Measurements from ENCODE around the gene ARL16.

ARL16 gene

DNA sequence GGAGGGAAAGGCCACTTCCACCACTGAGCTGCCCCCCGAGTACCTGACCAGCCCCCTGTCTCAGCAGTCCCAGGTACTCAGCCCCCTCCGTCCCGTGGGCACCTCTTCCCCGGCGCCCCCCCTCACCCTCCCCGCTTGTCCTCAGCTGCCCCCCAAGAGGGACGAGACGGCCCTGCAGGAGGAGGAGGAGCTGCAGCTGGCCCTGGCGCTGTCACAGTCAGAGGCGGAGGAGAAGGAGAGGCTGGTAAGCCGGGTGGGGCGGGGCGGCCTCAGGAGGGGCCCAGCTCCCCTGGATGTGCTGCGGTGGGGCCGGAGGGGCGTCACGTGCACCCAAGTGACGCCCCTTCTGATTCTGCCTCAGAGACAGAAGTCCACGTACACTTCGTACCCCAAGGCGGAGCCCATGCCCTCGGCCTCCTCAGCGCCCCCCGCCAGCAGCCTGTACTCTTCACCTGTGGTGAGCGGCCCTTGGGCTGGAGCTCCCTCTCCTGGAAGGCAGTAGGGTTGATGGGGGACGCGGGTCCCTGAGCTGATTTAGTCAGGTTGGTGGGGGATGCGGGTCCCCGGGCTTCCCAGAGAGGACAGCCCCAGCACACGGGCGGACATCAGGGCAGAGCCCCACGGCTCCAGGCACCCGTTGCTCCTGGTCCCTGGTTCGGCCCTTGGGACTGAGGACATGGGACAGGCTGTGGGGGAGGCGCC is 10.1 kb upstream of the ARL16 start:
- WGBS (ENCODE audit: insufficient coverage, insufficient read length) = no CpG with 5 or more reads among the region's 35 CpGs
- H3K4me3 ChIP-seq (ENCODE audit: low read length) = no peak overlapping the region
- H3K27ac ChIP-seq (ENCODE audit: low read length) = no peak overlapping the region
- H3K27me3 ChIP-seq (ENCODE audit: control insufficient read depth, insufficient read depth, low read length) = no peaks in the 10 kb centered on the region
- H3K4me1 ChIP-seq (ENCODE audit: control insufficient read depth, insufficient read depth, low read length) = no peaks in the 10 kb centered on the region; the same call in 1 of the 2 replicates
- H3K36me3 ChIP-seq (ENCODE audit: control insufficient read depth, insufficient read depth, low read length) = peaks cover 49% of the 10 kb centered on the region
- no peaks in the 10 kb centered on the region for H3K9me3 ChIP-seq (ENCODE audit: control insufficient read depth, insufficient read depth, low read length)
- no peak for DNase-seq (ENCODE audit: low read depth, low spot score)

DNA sequence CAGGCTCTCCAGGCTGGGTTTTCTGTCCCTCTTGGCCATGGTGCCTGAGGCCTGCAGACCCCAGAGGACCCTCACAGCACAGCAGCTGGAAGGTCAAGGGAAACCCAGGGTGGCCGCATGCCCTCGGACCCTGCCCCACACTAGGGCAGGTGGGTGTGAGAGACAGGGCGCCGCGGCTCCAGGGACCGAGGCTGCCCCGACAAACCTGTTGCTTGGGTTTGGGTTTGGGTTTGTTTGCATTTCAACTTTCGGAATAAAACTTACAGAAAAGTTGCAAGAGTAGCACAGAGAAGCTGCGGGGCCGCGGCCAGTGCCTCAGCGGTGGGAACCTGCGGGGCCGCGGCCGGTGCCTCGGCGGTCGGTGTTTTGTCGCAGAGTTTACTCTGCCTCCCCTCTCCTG is 8.0 kb upstream of the ARL16 start:
- H3K9me3 ChIP-seq (ENCODE audit: control insufficient read depth, insufficient read depth, low read length) = no peaks in the 10 kb centered on the region
- peaks cover 54% of the 10 kb centered on the region for H3K36me3 ChIP-seq (ENCODE audit: control insufficient read depth, insufficient read depth, low read length)
- no CpG with 5 or more reads among the region's 20 CpGs for WGBS (ENCODE audit: insufficient coverage, insufficient read length)
- no peaks in the 10 kb centered on the region; the same call in 1 of the 2 replicates for H3K4me1 ChIP-seq (ENCODE audit: control insufficient read depth, insufficient read depth, low read length)
- no peak for DNase-seq (ENCODE audit: low read depth, low spot score)
- no peak overlapping the region for H3K27ac ChIP-seq (ENCODE audit: low read length)
- H3K4me3 ChIP-seq (ENCODE audit: low read length) = no peak overlapping the region
- H3K27me3 ChIP-seq (ENCODE audit: control insufficient read depth, insufficient read depth, low read length) = no peaks in the 10 kb centered on the region

DNA sequence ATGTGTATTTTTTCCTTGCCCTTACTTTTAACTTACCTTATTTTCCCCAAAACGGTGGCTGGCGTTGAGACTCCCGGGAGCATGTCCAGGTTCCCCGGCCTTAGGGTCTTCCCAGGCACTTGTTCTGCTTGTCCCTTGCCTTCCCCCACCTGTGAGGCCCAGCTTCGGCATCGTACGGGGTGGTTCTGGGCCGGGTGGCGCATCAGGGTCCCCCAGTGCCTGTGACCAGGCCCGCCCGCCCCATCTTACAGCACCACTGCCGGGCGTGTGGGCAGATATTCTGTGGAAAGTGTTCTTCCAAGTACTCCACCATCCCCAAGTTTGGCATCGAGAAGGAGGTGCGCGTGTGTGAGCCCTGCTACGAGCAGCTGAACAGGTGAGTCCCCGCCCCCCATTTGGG is 7.6 kb upstream of the ARL16 start:
- Histone ChIP-seq H3K9me3 (ENCODE audit: control insufficient read depth, insufficient read depth, low read length) (no peaks in the 10 kb centered on the region), H3K36me3 (ENCODE audit: control insufficient read depth, insufficient read depth, low read length) (peaks cover 53% of the 10 kb centered on the region), H3K4me1 (ENCODE audit: control insufficient read depth, insufficient read depth, low read length) (no peaks in the 10 kb centered on the region; the same call in 1 of the 2 replicates), H3K4me3 (ENCODE audit: low read length) (no peak overlapping the region), H3K27me3 (ENCODE audit: control insufficient read depth, insufficient read depth, low read length) (no peaks in the 10 kb centered on the region), H3K27ac (ENCODE audit: low read length) (no peak overlapping the region)
- no peak for DNase-seq (ENCODE audit: low read depth, low spot score)
- no CpG with 5 or more reads among the region's 18 CpGs for WGBS (ENCODE audit: insufficient coverage, insufficient read length)

DNA sequence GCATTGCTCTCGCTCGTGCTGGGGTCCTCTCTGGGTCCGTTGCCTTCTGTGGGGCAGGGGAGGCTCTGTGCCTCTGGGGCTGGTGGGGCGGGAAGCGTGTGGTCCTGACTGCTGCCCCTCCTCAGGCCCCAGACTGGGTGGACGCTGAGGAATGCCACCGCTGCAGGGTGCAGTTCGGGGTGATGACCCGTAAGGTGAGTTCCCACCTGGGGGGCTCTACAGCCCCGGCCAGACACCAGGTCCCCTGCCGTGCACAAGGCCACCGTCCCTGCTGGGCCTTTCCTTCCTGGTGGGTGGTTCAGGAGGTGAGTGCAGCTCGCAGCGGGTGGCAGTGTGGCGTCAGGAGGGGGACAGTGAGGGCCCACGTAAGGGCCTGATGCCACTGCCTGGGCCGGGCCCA is 7.0 kb upstream of the ARL16 start:
- H3K4me3 ChIP-seq (ENCODE audit: low read length) = no peak overlapping the region
- no peak for DNase-seq (ENCODE audit: low read depth, low spot score)
- no peak overlapping the region for H3K27ac ChIP-seq (ENCODE audit: low read length)
- no peaks in the 10 kb centered on the region for H3K4me1 ChIP-seq (ENCODE audit: control insufficient read depth, insufficient read depth, low read length)
- H3K9me3 ChIP-seq (ENCODE audit: control insufficient read depth, insufficient read depth, low read length) = no peaks in the 10 kb centered on the region
- no peaks in the 10 kb centered on the region for H3K27me3 ChIP-seq (ENCODE audit: control insufficient read depth, insufficient read depth, low read length)
- peaks cover 47% of the 10 kb centered on the region for H3K36me3 ChIP-seq (ENCODE audit: control insufficient read depth, insufficient read depth, low read length)
- WGBS (ENCODE audit: insufficient coverage, insufficient read length) = no CpG with 5 or more reads among the region's 17 CpGs

DNA sequence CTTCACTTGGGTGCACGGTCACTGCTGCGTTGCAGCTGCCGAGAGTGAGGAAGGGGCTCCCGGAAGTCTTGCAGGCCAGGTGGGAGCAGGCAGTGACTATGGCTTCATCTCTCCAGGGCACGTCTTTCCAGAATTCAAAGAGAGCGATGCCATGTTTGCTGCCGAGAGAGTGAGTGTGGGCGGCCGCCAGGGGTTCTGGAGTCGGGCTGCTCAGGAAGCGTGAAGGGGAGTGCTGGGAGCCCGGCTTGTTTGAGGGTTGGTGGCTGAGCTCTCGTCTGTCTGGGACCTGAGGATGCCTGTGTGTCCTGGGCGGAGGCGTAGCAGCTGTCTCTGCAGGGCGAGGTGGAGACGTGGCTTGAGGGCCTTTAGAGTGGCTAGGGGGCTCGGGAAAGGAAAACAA is 6.5 kb upstream of the ARL16 start:
- Histone ChIP-seq H3K4me3 (ENCODE audit: low read length) (no peak overlapping the region), H3K4me1 (ENCODE audit: control insufficient read depth, insufficient read depth, low read length) (no peaks in the 10 kb centered on the region), H3K27me3 (ENCODE audit: control insufficient read depth, insufficient read depth, low read length) (no peaks in the 10 kb centered on the region), H3K36me3 (ENCODE audit: control insufficient read depth, insufficient read depth, low read length) (peaks cover 46% of the 10 kb centered on the region), H3K9me3 (ENCODE audit: control insufficient read depth, insufficient read depth, low read length) (no peaks in the 10 kb centered on the region), H3K27ac (ENCODE audit: low read length) (no peak overlapping the region)
- DNase-seq (ENCODE audit: low read depth, low spot score) = no peak
- WGBS (ENCODE audit: insufficient coverage, insufficient read length) = no CpG with 5 or more reads among the region's 18 CpGs

DNA sequence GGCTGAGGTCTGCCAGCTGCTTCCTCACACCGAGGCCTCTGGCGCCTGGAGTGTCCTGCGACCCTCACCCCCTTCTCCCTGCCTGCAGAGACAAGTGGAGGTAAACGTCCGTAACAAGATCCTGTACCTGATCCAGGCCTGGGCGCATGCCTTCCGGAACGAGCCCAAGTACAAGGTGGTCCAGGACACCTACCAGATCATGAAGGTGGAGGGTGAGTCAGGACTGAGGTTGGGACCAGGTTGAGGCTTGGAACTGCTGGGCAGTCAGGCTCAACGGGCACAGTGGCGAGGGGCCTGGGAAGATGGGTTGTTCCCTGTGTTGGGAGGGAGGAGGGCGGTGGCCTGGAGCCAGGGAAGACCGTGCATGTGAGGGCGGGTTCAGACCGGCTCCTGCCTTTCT is 5.0 kb upstream of the ARL16 start:
- Histone ChIP-seq H3K27ac (ENCODE audit: low read length) (no peak overlapping the region), H3K27me3 (ENCODE audit: control insufficient read depth, insufficient read depth, low read length) (no peaks in the 10 kb centered on the region), H3K4me3 (ENCODE audit: low read length) (no peak overlapping the region), H3K4me1 (ENCODE audit: control insufficient read depth, insufficient read depth, low read length) (no peaks in the 10 kb centered on the region; the same call in 1 of the 2 replicates), H3K9me3 (ENCODE audit: control insufficient read depth, insufficient read depth, low read length) (no peaks in the 10 kb centered on the region), H3K36me3 (ENCODE audit: control insufficient read depth, insufficient read depth, low read length) (peaks cover 37% of the 10 kb centered on the region)
- DNase-seq (ENCODE audit: low read depth, low spot score) = no peak
- WGBS (ENCODE audit: insufficient coverage, insufficient read length) = no CpG with 5 or more reads among the region's 14 CpGs

DNA sequence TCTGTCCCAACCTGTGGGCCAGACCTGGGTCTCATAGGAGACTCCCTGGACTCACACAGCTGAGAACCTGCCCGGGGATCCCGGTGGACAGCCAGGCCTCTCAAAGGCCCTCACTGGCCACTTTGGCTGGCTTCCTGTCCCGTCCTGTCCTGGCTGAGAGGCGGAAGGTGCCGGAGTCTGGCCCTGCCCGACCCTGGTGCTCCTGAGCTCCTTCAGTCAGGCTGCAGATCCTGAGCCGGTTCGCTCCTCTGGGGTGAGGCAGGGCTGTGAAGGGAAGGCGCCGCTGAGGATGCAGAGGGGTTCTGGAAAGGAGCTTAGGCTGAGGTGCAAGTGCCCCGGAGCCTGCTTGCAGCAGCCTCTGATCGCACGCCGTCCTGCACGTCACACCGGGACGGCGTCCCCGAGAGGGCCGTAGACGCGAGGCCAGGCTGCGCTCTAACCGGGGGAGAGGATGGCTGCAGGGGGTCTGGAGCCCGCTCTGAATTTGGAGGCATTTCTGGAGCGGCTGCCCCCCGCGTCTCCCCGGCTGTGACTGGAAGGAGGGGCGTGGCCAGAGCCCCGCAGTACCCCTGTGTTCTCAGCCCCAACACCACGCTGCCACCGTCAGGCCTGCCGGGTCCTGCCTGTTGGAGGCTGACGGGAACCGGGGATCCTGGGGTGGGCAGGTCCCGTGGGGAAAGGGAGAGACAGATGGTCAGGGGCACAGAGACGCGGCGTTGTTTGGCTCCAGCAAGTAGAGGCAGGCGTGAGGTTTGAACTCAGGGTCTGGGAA is 4.4 kb upstream of the ARL16 start:
- H3K36me3 ChIP-seq (ENCODE audit: control insufficient read depth, insufficient read depth, low read length) = peaks cover 37% of the 10 kb centered on the region
- no CpG with 5 or more reads among the region's 41 CpGs for WGBS (ENCODE audit: insufficient coverage, insufficient read length)

DNA sequence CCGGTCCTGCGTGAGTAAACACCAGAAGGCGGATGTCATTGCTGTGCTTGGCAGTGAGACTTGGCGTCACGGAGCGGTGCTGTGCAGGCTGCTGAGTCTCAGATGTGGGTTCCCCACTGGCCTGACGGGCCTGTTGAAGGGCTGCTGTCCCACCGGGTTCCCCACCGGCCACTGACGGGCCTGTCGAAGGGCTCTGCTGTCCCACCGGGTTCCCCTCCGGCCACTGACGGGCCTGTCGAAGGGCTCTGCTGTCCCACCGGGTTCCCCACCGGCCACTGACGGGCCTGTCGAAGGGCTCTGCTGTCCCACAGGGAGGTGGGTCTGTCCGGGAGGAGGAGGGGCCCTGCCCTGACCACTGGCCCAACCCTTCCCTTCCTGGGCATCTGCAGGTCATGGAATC is 3.0 kb upstream of the ARL16 start:
- Histone ChIP-seq H3K27me3 (ENCODE audit: control insufficient read depth, insufficient read depth, low read length) (no peaks in the 10 kb centered on the region), H3K4me3 (ENCODE audit: low read length) (no peak overlapping the region), H3K27ac (ENCODE audit: low read length) (no peak overlapping the region), H3K9me3 (ENCODE audit: control insufficient read depth, insufficient read depth, low read length) (no peaks in the 10 kb centered on the region), H3K4me1 (ENCODE audit: control insufficient read depth, insufficient read depth, low read length) (peaks cover 2% of the 10 kb centered on the region), H3K36me3 (ENCODE audit: control insufficient read depth, insufficient read depth, low read length) (peaks cover 30% of the 10 kb centered on the region)
- DNase-seq (ENCODE audit: low read depth, low spot score) = no peak
- WGBS (ENCODE audit: insufficient coverage, insufficient read length) = no CpG with 5 or more reads among the region's 20 CpGs

More for the DNA sequence above, 4.4 kb upstream of the ARL16 start:
- Histone ChIP-seq H3K9me3 (ENCODE audit: control insufficient read depth, insufficient read depth, low read length) (no peaks in the 10 kb centered on the region), H3K4me3 (ENCODE audit: low read length) (no peak overlapping the region), H3K27me3 (ENCODE audit: control insufficient read depth, insufficient read depth, low read length) (no peaks in the 10 kb centered on the region), H3K4me1 (ENCODE audit: control insufficient read depth, insufficient read depth, low read length) (no peaks in the 10 kb centered on the region; the same call in 1 of the 2 replicates), H3K27ac (ENCODE audit: low read length) (no peak overlapping the region)
- no peak for DNase-seq (ENCODE audit: low read depth, low spot score)

DNA sequence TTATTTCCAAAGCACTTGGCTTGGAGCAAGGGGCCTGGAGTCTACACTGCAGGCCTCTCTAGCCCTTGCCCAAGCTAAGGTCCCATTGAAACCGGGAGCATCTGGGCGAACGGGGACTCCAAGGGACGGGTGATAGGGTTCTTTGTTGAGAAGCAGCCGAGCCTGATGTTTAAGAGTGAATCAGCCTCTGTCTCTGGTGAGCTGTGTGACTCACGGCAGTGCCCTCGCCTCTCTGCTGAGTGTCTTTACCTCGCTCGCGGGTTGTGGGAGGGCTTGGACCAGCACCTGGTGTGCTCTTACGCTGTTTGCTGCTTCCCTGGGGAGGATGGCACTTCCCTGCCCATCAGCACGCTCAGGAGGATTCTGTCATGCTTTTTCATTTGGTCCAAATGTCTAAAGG is 1.5 kb upstream of the ARL16 start:
- Histone ChIP-seq H3K4me1 (ENCODE audit: control insufficient read depth, insufficient read depth, low read length) (peaks cover 2% of the 10 kb centered on the region), H3K9me3 (ENCODE audit: control insufficient read depth, insufficient read depth, low read length) (no peaks in the 10 kb centered on the region), H3K27ac (ENCODE audit: low read length) (no peak overlapping the region), H3K27me3 (ENCODE audit: control insufficient read depth, insufficient read depth, low read length) (no peaks in the 10 kb centered on the region), H3K36me3 (ENCODE audit: control insufficient read depth, insufficient read depth, low read length) (peaks cover 23% of the 10 kb centered on the region), H3K4me3 (ENCODE audit: low read length) (no peak overlapping the region)
- WGBS (ENCODE audit: insufficient coverage, insufficient read length) = no CpG with 5 or more reads among the region's 12 CpGs
- no peak for DNase-seq (ENCODE audit: low read depth, low spot score)

DNA sequence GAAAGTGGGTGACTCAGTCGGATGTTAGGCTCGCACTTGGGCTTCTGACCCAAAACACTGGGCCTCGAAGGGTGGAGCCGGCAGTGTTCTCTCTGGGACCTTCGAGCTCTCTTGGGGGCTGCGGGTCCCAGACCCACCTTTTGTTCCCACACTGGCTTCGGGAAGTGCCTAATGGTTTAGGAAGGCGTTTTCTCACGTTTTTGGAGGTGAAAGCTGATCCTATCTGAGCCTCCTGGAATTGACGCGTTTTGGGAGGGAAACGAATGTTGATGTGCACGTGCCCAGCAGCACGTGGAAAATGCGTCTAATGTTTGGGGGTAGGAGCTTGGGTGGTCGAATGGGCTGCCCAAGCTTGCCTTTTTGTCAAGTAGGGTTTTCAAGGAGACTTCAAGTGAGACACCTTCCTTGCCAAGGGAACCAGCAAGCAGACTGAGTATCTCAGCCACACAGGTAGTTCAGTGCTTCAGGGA is 880 bp upstream of the ARL16 start:
- Histone ChIP-seq H3K36me3 (ENCODE audit: control insufficient read depth, insufficient read depth, low read length) (peaks cover 20% of the 10 kb centered on the region), H3K27ac (ENCODE audit: low read length) (no peak overlapping the region), H3K4me3 (ENCODE audit: low read length) (peak overlapping the region; percentile 86), H3K9me3 (ENCODE audit: control insufficient read depth, insufficient read depth, low read length) (no peaks in the 10 kb centered on the region), H3K4me1 (ENCODE audit: control insufficient read depth, insufficient read depth, low read length) (peaks cover 2% of the 10 kb centered on the region), H3K27me3 (ENCODE audit: control insufficient read depth, insufficient read depth, low read length) (no peaks in the 10 kb centered on the region)
- no peak for DNase-seq (ENCODE audit: low read depth, low spot score)
- whole genome bisulfite sequencing (ENCODE audit: insufficient coverage, insufficient read length) = no CpG with 5 or more reads among the region's 16 CpGs

Data from iPS DF 6.9 (cell line).